Astrocyte (in vitro differentiated cells and primary cell): Measurements from ENCODE around the gene METRNL.

Experiments
- EZH2 ChIP-seq: IDR thresholded peaks from 2 replicates; pipeline ENCODE4 v1.6.1; 2012; ENCODE audit warnings: mild to moderate bottlenecking, low read length, inconsistent platforms; ENCODE audit not compliant: insufficient read depth
- TF ChIP-seq, protein P1 (sequence below): IDR thresholded peaks from 2 replicates; pipeline ENCODE4 v1.5.1; 2011; ENCODE audit warnings: low read depth, mild to moderate bottlenecking, inconsistent platforms, low read length, moderate library complexity; ENCODE audit not compliant: insufficient read depth

DNA sequence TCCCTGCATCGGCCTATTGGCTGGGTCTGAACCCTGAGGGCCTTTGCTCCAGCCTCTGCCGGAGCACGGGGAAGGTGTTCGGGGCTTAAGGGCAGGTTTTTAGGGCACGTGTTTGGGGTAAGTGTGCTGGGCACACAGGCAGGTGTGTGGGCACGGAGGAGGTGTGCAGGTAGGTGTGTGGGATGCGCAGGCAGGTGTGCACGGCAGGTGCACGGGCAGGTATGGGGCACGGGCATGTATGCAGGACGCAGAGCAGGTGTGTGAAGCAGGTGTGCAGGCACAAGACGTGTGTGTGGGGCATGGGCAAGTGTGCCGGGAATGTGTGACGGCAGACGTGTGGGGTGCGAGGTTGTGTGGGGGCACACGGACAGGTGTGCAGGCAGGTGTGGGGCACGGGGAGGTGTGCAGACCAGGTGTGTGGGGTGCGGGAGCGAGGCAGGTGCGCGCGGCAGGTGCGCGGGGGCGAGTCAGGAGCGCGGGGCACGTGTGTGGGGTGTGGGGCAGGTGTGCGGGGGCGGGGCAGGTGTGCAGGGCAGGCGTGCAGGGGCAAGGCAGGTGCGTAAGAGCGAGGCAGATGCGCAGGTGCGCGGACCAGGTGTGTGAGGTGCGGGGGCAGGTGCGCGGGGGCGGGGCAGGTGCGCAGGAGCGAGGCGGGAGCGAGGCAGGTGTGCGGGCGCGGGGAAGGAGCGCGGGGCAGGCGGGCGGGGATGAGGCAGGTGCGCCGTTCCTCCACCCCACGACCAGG, 28.6 kb upstream of the METRNL start:
- TF ChIP-seq, protein P1, sequence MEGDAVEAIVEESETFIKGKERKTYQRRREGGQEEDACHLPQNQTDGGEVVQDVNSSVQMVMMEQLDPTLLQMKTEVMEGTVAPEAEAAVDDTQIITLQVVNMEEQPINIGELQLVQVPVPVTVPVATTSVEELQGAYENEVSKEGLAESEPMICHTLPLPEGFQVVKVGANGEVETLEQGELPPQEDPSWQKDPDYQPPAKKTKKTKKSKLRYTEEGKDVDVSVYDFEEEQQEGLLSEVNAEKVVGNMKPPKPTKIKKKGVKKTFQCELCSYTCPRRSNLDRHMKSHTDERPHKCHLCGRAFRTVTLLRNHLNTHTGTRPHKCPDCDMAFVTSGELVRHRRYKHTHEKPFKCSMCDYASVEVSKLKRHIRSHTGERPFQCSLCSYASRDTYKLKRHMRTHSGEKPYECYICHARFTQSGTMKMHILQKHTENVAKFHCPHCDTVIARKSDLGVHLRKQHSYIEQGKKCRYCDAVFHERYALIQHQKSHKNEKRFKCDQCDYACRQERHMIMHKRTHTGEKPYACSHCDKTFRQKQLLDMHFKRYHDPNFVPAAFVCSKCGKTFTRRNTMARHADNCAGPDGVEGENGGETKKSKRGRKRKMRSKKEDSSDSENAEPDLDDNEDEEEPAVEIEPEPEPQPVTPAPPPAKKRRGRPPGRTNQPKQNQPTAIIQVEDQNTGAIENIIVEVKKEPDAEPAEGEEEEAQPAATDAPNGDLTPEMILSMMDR = no peak
- TF ChIP-seq EZH2 = no peak
